PFSK-1 (cell line): Measurements from ENCODE around the gene RIN2.

Experiments
- FOXP2 ChIP-seq: optimal IDR thresholded peaks from 2 replicates; pipeline ENCODE3; 2011; ENCODE audit warnings: borderline replicate concordance, control low read depth, inconsistent platforms; ENCODE audit not compliant: insufficient read depth; ENCODE audit errors: extremely low read length, extremely low read depth
- POLR2AphosphoS5 ChIP-seq: IDR thresholded peaks from 2 replicates; pipeline ENCODE4 v1.6.1; 2012; ENCODE audit warnings: low read depth, mild to moderate bottlenecking, control low read depth, low read length, moderate library complexity
- SIN3A ChIP-seq: IDR thresholded peaks from 2 replicates; pipeline ENCODE4 v1.6.1; 2012; ENCODE audit warnings: mild to moderate bottlenecking, low read length, moderate library complexity, borderline replicate concordance; ENCODE audit not compliant: insufficient read depth
- TAF1 ChIP-seq: IDR thresholded peaks from 2 replicates; pipeline ENCODE4 v1.6.1; 2012; ENCODE audit warnings: low read length, control low read depth, borderline replicate concordance; ENCODE audit not compliant: insufficient read depth
- TF ChIP-seq, protein P1 (sequence below), 2 experiments: IDR thresholded peaks; 2 replicates each; pipeline versions ENCODE4 v1.6.1 to v1.8.0; 2011 to 2012; ENCODE audit warnings: low read depth in 2 of 2, low read length in 2 of 2, control low read depth in 1 of 2, inconsistent platforms in 1 of 2, mild to moderate bottlenecking in 1 of 2, moderate library complexity in 1 of 2; ENCODE audit not compliant: insufficient read depth in 1 of 2

Gene RIN2

GRCh38 chr20:19713822-19714578 lies 44.1 kb upstream of the RIN2 start:
- TF ChIP-seq SIN3A (no peak), TAF1 (no peak), POLR2AphosphoS5 (no peak), FOXP2 (no peak)
- TF ChIP-seq, protein P1, sequence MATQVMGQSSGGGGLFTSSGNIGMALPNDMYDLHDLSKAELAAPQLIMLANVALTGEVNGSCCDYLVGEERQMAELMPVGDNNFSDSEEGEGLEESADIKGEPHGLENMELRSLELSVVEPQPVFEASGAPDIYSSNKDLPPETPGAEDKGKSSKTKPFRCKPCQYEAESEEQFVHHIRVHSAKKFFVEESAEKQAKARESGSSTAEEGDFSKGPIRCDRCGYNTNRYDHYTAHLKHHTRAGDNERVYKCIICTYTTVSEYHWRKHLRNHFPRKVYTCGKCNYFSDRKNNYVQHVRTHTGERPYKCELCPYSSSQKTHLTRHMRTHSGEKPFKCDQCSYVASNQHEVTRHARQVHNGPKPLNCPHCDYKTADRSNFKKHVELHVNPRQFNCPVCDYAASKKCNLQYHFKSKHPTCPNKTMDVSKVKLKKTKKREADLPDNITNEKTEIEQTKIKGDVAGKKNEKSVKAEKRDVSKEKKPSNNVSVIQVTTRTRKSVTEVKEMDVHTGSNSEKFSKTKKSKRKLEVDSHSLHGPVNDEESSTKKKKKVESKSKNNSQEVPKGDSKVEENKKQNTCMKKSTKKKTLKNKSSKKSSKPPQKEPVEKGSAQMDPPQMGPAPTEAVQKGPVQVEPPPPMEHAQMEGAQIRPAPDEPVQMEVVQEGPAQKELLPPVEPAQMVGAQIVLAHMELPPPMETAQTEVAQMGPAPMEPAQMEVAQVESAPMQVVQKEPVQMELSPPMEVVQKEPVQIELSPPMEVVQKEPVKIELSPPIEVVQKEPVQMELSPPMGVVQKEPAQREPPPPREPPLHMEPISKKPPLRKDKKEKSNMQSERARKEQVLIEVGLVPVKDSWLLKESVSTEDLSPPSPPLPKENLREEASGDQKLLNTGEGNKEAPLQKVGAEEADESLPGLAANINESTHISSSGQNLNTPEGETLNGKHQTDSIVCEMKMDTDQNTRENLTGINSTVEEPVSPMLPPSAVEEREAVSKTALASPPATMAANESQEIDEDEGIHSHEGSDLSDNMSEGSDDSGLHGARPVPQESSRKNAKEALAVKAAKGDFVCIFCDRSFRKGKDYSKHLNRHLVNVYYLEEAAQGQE (IDR thresholded peaks at IDR 0.05; ENCODE audit: insufficient read depth in 1 of 2, low read depth in 2 of 2, low read length in 2 of 2): no peak

GRCh38 chr20:19714579-19714840 lies 43.5 kb upstream of the RIN2 start:
- TF ChIP-seq TAF1: no peak

DNA sequence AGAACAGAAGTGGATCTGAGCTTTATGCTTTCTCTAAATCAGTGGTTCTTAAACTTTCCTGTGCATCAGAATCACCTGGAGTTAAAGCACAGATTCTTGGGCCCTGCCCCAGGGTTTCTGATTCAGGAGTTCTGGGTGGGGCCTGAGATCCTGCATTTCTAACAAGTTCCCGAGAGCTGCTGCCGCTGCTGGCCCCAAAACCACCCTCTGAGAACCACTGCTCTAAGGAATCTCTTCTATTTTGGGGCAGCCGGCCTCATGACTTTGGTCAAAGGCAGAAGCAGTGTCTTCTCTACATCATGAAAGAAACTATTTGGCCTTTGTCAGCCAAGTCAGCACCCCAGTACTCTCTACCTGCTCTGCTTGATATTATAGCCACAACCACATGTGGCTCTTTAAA lies 42.1 kb upstream of the RIN2 start:
- TF ChIP-seq SIN3A (no peak), TAF1 (no peak), FOXP2 (no peak), POLR2AphosphoS5 (no peak)
- TF ChIP-seq, protein P1 (IDR thresholded peaks at IDR 0.05; ENCODE audit: insufficient read depth in 1 of 2, low read depth in 2 of 2, low read length in 2 of 2): no peak

- TF ChIP-seq FOXP2 (no peak), SIN3A (no peak), POLR2AphosphoS5 (no peak), TAF1 (no peak)
- TF ChIP-seq, protein P1 (IDR thresholded peaks at IDR 0.05; ENCODE audit: insufficient read depth in 1 of 2, low read depth in 2 of 2, low read length in 2 of 2): no peak
Measured at GRCh38 chr20:19718880-19719279, 39.2 kb upstream of the RIN2 start.

- no peak for TF ChIP-seq SIN3A
- no peak for TF ChIP-seq FOXP2
- TF ChIP-seq, protein P1 (IDR thresholded peaks at IDR 0.05; ENCODE audit: insufficient read depth in 1 of 2, low read depth in 2 of 2, low read length in 2 of 2): no peak
- TF ChIP-seq POLR2AphosphoS5: no peak
- no peak for TF ChIP-seq TAF1
Measured at GRCh38 chr20:19720991-19721390, 37.1 kb upstream of the RIN2 start.

GRCh38 chr20:19723051-19723450 lies 35.0 kb upstream of the RIN2 start:
- no peak for TF ChIP-seq SIN3A
- TF ChIP-seq, protein P1 (IDR thresholded peaks at IDR 0.05; ENCODE audit: insufficient read depth in 1 of 2, low read depth in 2 of 2, low read length in 2 of 2): no peak
- TF ChIP-seq POLR2AphosphoS5: no peak
- no peak for TF ChIP-seq TAF1
- TF ChIP-seq FOXP2: no peak
